HepG2 (cell line): ENCODE data around the gene SYNE2. TPM values are rescaled to one million over a fixed set of nuclear protein-coding genes. Genes with fewer than 3 reads are reported as not detected.

ENCODE experiments used
- ATAC-seq: fragments of 200-7000 bp; cut with Tn5 transposase; 3 replicates; pipeline ENCODE4 v1.9.1; 2020; ENCODE audit warnings: mild to moderate bottlenecking, moderate library complexity
- BruUV-seq: library from RNA; stranded (reverse); fragments of 400-500 nt; replicated peaks from 2 replicates; lab custom pipeline; 2021; lab: Mats Ljungman, UMichigan
- CTCF ChIA-PET: fragments of 300-600 bp; formaldehyde crosslinking; extraction: SDS; loops from one replicate; lab custom pipeline; 2021; ENCODE audit warnings: low total read pairs, inconsistent platforms, low intra/inter-chr PET ratio; lab: Yijun Ruan, JAX
- POLR2A ChIA-PET: fragments of 350-600 bp; sonication (Branson Sonifier 250); formaldehyde crosslinking; loops from one replicate; lab custom pipeline; 2020; ENCODE audit warnings: antibody characterized with exemption, inconsistent platforms; lab: Yijun Ruan, JAX
- DNase-seq: peaks from one replicate; pipeline ENCODE4 v3.0.0-alpha.2; 2015; ENCODE audit warnings: low spot score
- FAIRE-seq: peaks from 3 replicates; lab custom pipeline; 2011; peaks lifted over from hg19 to GRCh38; lab: Jason Lieb, UNC
- H2AFZ ChIP-seq: one replicate; pipeline ENCODE4 v1.6.1; 2011; ENCODE audit warnings: low read length, inconsistent platforms
- H3K27ac ChIP-seq: fragments of 300-600 bp; 3 replicates; pipeline ENCODE4 v1.8.0; 2011; ENCODE audit warnings: mixed run types, mild to moderate bottlenecking, mixed read lengths, low read length, inconsistent platforms; ENCODE audit not compliant: insufficient read depth; ENCODE audit errors: extremely low read length
- H3K27me3 ChIP-seq, 2 experiments: fragments of 200-600 bp in 1 of 2; 2 replicates in 1 of 2; 3 replicates in 1 of 2; pipeline versions ENCODE4 v1.6.0 to v1.8.0; 2011; ENCODE audit warnings: low read length in 2 of 2, mild to moderate bottlenecking in 2 of 2, moderate library complexity in 2 of 2, inconsistent platforms in 1 of 2; ENCODE audit not compliant: insufficient read depth in 2 of 2, control insufficient read depth in 1 of 2
- H3K36me3 ChIP-seq, 2 experiments: fragments of 200-600 bp in 1 of 2; replicated peaks in 1 of 2; 2 replicates in 1 of 2; 3 replicates in 1 of 2; pipeline versions ENCODE4 v1.5.1 to v1.8.0; 2011; ENCODE audit warnings: low read length in 2 of 2, inconsistent platforms in 1 of 2; ENCODE audit not compliant: insufficient read depth in 2 of 2, control insufficient read depth in 1 of 2
- H3K4me1 ChIP-seq: 2 replicates; pipeline ENCODE4 v1.5.1; 2012; ENCODE audit warnings: low read length, inconsistent platforms; ENCODE audit not compliant: insufficient read depth
- H3K4me2 ChIP-seq: 2 replicates; pipeline ENCODE4 v1.6.0; 2011; ENCODE audit warnings: low read depth, low read length, inconsistent platforms
- H3K4me3 ChIP-seq, 3 experiments: fragments of 200-600 bp in 1 of 3; sonication (generic), shearing (Covaris generic) in 1 of 3; replicated peaks in 1 of 3; 2 replicates each; pipeline ENCODE4 v1.5.1; 2011 to 2016; ENCODE audit warnings: low read length in 3 of 3, inconsistent platforms in 2 of 3, low read depth in 2 of 3, mild to moderate bottlenecking in 2 of 3, control low read depth in 1 of 3, mixed read lengths in 1 of 3; ENCODE audit not compliant: insufficient read depth in 1 of 3
- H3K79me2 ChIP-seq: one replicate; pipeline ENCODE4 v1.6.1; 2011; ENCODE audit warnings: low read length, inconsistent platforms; ENCODE audit not compliant: insufficient read depth
- H3K9ac ChIP-seq: 2 replicates; pipeline ENCODE4 v1.6.0; 2011; ENCODE audit warnings: mild to moderate bottlenecking, low read depth, low read length, inconsistent platforms; ENCODE audit not compliant: insufficient read depth
- H3K9me3 ChIP-seq: 2 replicates; pipeline ENCODE4 v1.5.1; 2012; ENCODE audit warnings: mild to moderate bottlenecking, low read length
- H4K20me1 ChIP-seq: 2 replicates; pipeline ENCODE4 v1.6.0; 2011; ENCODE audit warnings: inconsistent platforms, mild to moderate bottlenecking, low read length, moderate library complexity; ENCODE audit not compliant: insufficient read depth
- HIVEP1 ChIP-seq: sonication (generic); formaldehyde crosslinking; IDR thresholded peaks from 2 replicates; pipeline ENCODE4 v1.4.0; 2020; ENCODE audit warnings: mild to moderate bottlenecking, missing genetic modification reagents
- MAZ ChIP-seq, 2 experiments: sonication (generic) in 1 of 2; formaldehyde crosslinking in 1 of 2; IDR thresholded peaks; 2 replicates each; pipeline versions ENCODE4 v1.5.0 to v1.6.1; 2012 to 2020; ENCODE audit warnings: low read depth in 2 of 2, mild to moderate bottlenecking in 2 of 2, borderline replicate concordance in 1 of 2, improper control_type of control experiment in 1 of 2, low read length in 1 of 2, missing genetic modification reagents in 1 of 2, moderate library complexity in 1 of 2
- MXI1 ChIP-seq: IDR thresholded peaks from 3 replicates; pipeline ENCODE4 v1.6.1; 2012; ENCODE audit warnings: low read depth, low read length, inconsistent platforms, borderline replicate concordance
- RFX5 ChIP-seq: IDR thresholded peaks from 2 replicates; pipeline ENCODE4 v1.6.1; 2011; ENCODE audit warnings: low read depth, low read length, improper control_type of control experiment
- SAP130 ChIP-seq: IDR thresholded peaks from 2 replicates; pipeline ENCODE4 v1.6.1; 2016; ENCODE audit warnings: low read depth
- SCMH1 ChIP-seq: sonication (generic); formaldehyde crosslinking; IDR thresholded peaks from 2 replicates; pipeline ENCODE4 v1.9.0; 2021; ENCODE audit warnings: missing genetic modification reagents, mild to moderate bottlenecking, borderline replicate concordance
- SIN3A ChIP-seq: IDR thresholded peaks from 2 replicates; pipeline ENCODE4 v1.6.1; 2011; ENCODE audit warnings: low read depth, mild to moderate bottlenecking, control low read depth, low read length, borderline replicate concordance
- TSC22D2 ChIP-seq: sonication (generic); formaldehyde crosslinking; IDR thresholded peaks from 2 replicates; pipeline ENCODE4 v1.5.1; 2020; ENCODE audit warnings: missing genetic modification reagents, mild to moderate bottlenecking, borderline replicate concordance
- WGBS: methylation state at CpG from one replicate; pipeline ENCODE4 v1.1.6; 2017; ENCODE audit warnings: low lambda C conversion rate; 5-methylcytosine and 5-hydroxymethylcytosine counted together
- in situ Hi-C: cut with HindIII; loops from 2 replicates; pipeline ENCODE4 v1.10.0; 2017; ENCODE audit warnings: low pct_unique_long_range_greater_than_20kb; ENCODE audit not compliant: extremely low pct_ligation_motif_present
- intact Hi-C: fragments of 100-400 bp; cut with micrococcal nuclease; formaldehyde crosslinking; loops from one replicate; pipeline ENCODE4 v1.10.0; 2022; ENCODE audit not compliant: unreplicated experiment
- polyA plus RNA-seq, 8 experiments: library from polyadenylated mRNA; depleted of rRNA in 3 of 8; stranded (reverse) in 7 of 8; unstranded in 1 of 8; fragments of >200 nt; fragmentation: Illumina TruSeq in 4 of 8; extraction: Trizol in 4 of 8; gene quantifications; 2 replicates each; pipeline versions ENCODE4 v1.2.1 to v1.2.3, GENCODE V29; 2011 to 2016; ENCODE audit warnings: low read depth in 4 of 8, missing spikeins in 1 of 8, mixed read lengths in 1 of 8; ENCODE audit not compliant: insufficient read depth in 1 of 8
- total RNA-seq, 5 experiments: library from RNA; depleted of rRNA; stranded (reverse); fragments of >200 nt; fragmentation: Illumina TruSeq; extraction: Trizol; gene quantifications; 2 replicates each; pipeline ENCODE4 v1.2.3, GENCODE V29; 2016; ENCODE audit warnings: low read depth in 1 of 5
- TF ChIP-seq, protein P1 (sequence below): sonication (generic); formaldehyde crosslinking; IDR thresholded peaks from 2 replicates; pipeline ENCODE4 v1.8.0; 2022; ENCODE audit warnings: mild to moderate bottlenecking, missing genetic modification reagents; ENCODE audit not compliant: insufficient replicate concordance

Gene SYNE2
- total and polyA plus RNA-seq, 2 of the 13 experiments (the other 11 are each of a cell fraction or from before 2014, with no cell fraction given) = 6.2 to 13.3 TPM

DNA sequence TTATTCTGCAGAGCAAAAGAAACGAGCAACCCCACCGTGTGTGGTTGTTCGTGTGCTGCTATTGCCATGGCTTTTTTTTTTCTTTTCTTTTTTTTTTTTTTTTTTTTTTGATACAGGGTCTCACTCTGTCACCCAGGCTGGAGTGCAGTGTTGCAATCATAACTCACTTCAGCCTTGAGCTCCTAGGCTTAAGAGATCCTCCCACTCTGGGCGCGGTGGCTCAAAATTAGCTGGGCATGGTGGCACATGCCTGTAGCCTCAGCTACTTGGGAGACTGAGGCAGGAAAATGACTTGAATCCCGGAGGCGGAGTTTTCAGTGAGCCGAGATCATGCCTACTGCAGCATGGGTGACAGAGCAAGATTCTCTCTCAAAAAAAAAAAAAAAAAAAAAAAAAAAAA is 297.1 kb downstream of the SYNE2 start (continued):
- TF ChIP-seq SIN3A (no peak), TSC22D2 (no peak), RFX5 (no peak), SAP130 (no peak), MXI1 (no peak), MAZ (IDR thresholded peaks at IDR 0.05; ENCODE audit: borderline replicate concordance, low read depth, low read length) (no peak), MAZ (CRISPR knock-in tag; IDR thresholded peaks at IDR 0.05; ENCODE audit: low read depth) (no peak), HIVEP1 (CRISPR knock-in tag) (no peak)
- TF ChIP-seq, protein P1, sequence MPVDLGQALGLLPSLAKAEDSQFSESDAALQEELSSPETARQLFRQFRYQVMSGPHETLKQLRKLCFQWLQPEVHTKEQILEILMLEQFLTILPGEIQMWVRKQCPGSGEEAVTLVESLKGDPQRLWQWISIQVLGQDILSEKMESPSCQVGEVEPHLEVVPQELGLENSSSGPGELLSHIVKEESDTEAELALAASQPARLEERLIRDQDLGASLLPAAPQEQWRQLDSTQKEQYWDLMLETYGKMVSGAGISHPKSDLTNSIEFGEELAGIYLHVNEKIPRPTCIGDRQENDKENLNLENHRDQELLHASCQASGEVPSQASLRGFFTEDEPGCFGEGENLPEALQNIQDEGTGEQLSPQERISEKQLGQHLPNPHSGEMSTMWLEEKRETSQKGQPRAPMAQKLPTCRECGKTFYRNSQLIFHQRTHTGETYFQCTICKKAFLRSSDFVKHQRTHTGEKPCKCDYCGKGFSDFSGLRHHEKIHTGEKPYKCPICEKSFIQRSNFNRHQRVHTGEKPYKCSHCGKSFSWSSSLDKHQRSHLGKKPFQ (CRISPR knock-in tag) = no peak

DNA sequence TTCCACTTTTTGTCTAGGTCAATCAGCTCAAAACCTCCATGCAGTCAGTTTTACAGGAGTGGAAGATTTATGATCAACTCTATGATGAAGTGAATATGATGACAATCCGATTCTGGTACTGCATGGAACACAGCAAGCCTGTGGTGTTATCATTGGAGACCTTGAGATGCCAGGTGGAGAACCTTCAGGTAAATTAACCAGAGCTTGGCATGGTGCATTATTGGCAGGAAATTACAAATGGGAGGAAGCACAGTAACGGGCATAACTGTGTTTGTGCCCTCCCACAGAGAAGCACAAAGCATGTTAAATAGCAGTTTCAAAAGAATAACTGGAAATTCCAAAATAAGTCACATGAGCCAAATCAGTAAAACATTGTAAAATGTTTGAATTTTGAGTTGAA is 305.8 kb downstream of the SYNE2 start:
- H3K9me3 ChIP-seq = no peaks in the 10 kb centered on the region
- POLR2A ChIA-PET = no interaction called here
- no peak overlapping the region for H2AFZ ChIP-seq
- peaks cover 0 to 7% of the 10 kb centered on the region in 2 experiments; a peak in 1 of 5 replicates for H3K36me3 ChIP-seq
- no peaks in the 10 kb centered on the region for H3K4me1 ChIP-seq
- no peaks in the 10 kb centered on the region for H4K20me1 ChIP-seq
- CTCF ChIA-PET = no interaction called here
- H3K79me2 ChIP-seq = no peaks in the 10 kb centered on the region
- no peak for ATAC-seq
- WGBS = 87% methylated on average over 2 of the region's 2 CpGs
- H3K4me2 ChIP-seq = no peak overlapping the region
- H3K9ac ChIP-seq = no peak overlapping the region
- intact Hi-C loops (no loop called here), in situ Hi-C loops (no loop called here)
- H3K27ac ChIP-seq = no peak overlapping the region
- BruUV-seq = no TSS peak
- DNase-seq = no peak
- no peak overlapping the region for H3K4me3 ChIP-seq
- H3K27me3 ChIP-seq = no peaks in the 10 kb centered on the region
- no peak for FAIRE-seq
- no peak for TF ChIP-seq SCMH1 (CRISPR knock-in tag)
